Mesenchymal stem cell (in vitro differentiated cells and primary cell): ENCODE results near the gene DMXL1.
"Not testable (repeated sequence)": the region's sequence is repeated elsewhere in the genome, so short reads cannot be mapped to it uniquely, and the experiment has no call there.

Experiments
- DNase-seq: peaks from one replicate; pipeline ENCODE4 v3.0.0-alpha.2; 2013
- H2AFZ ChIP-seq: one replicate; pipeline ENCODE4 v1.6.1; 2013; ENCODE audit warnings: low read depth, mild to moderate bottlenecking, control low read depth, inconsistent platforms, low read length, moderate library complexity
- H2AK5ac ChIP-seq: 2 replicates; pipeline ENCODE4 v1.6.1; 2013; ENCODE audit warnings: low read length, moderate library complexity, mild to moderate bottlenecking, inconsistent platforms; ENCODE audit not compliant: severe bottlenecking
- H2BK120ac ChIP-seq: one replicate; pipeline ENCODE4 v1.6.1; 2013; ENCODE audit warnings: low read depth, mild to moderate bottlenecking, inconsistent platforms, low read length, moderate library complexity
- H2BK12ac ChIP-seq, 2 experiments: one replicate each; pipeline ENCODE4 v1.6.1; 2013; ENCODE audit warnings: inconsistent platforms in 2 of 2, low read length in 2 of 2, mild to moderate bottlenecking in 2 of 2, moderate library complexity in 2 of 2, control low read depth in 1 of 2
- H2BK15ac ChIP-seq: one replicate; pipeline ENCODE4 v1.6.1; 2013; ENCODE audit warnings: mild to moderate bottlenecking, low read depth, inconsistent platforms; ENCODE audit not compliant: poor library complexity, severe bottlenecking
- H2BK5ac ChIP-seq: 2 replicates; pipeline ENCODE4 v1.6.1; 2013; ENCODE audit warnings: low read depth, mild to moderate bottlenecking, low read length, control low read depth, inconsistent platforms; ENCODE audit not compliant: poor library complexity, severe bottlenecking
- H3K14ac ChIP-seq, 2 experiments: one replicate each; pipeline ENCODE4 v1.6.1; 2013; ENCODE audit warnings: inconsistent platforms in 2 of 2, low read length in 2 of 2, control low read depth in 1 of 2, mild to moderate bottlenecking in 1 of 2, moderate library complexity in 1 of 2
- H3K18ac ChIP-seq, 2 experiments: one replicate each; pipeline ENCODE4 v1.6.1; 2013; ENCODE audit warnings: inconsistent platforms in 2 of 2, low read length in 2 of 2, control low read depth in 1 of 2, low read depth in 1 of 2, mild to moderate bottlenecking in 1 of 2
- H3K23ac ChIP-seq, 2 experiments: one replicate each; pipeline ENCODE4 v1.6.1; 2013; ENCODE audit warnings: inconsistent platforms in 2 of 2, low read length in 2 of 2, mild to moderate bottlenecking in 2 of 2, moderate library complexity in 2 of 2, control low read depth in 1 of 2
- H3K27ac ChIP-seq: 2 replicates; pipeline ENCODE4 v1.5.1; 2013; ENCODE audit warnings: mild to moderate bottlenecking, moderate library complexity, low read length, control low read depth, inconsistent platforms; ENCODE audit not compliant: poor library complexity, severe bottlenecking
- H3K27me3 ChIP-seq, 2 experiments: 2 replicates each; pipeline versions ENCODE4 v1.6.1 to v1.7.0; 2013; ENCODE audit warnings: low read length in 2 of 2, mild to moderate bottlenecking in 2 of 2, moderate library complexity in 2 of 2, control low read depth in 1 of 2, inconsistent platforms in 1 of 2; ENCODE audit not compliant: control insufficient read depth in 1 of 2, insufficient read depth in 1 of 2
- H3K36me3 ChIP-seq, 2 experiments: 2 replicates each; pipeline versions ENCODE4 v1.6.1 to v1.7.0; 2013; ENCODE audit warnings: low read length in 2 of 2, control low read depth in 1 of 2, inconsistent platforms in 1 of 2, low read depth in 1 of 2, mild to moderate bottlenecking in 1 of 2; ENCODE audit not compliant: insufficient read depth in 2 of 2, control insufficient read depth in 1 of 2
- H3K4ac ChIP-seq, 2 experiments: one replicate each; pipeline ENCODE4 v1.6.1; 2013; ENCODE audit warnings: inconsistent platforms in 2 of 2, low read length in 2 of 2, mild to moderate bottlenecking in 2 of 2, moderate library complexity in 2 of 2, control low read depth in 1 of 2, low read depth in 1 of 2
- H3K4me1 ChIP-seq: 2 replicates; pipeline ENCODE4 v1.6.1; 2013; ENCODE audit warnings: low read depth, low read length, control low read depth; ENCODE audit not compliant: control insufficient read depth, insufficient read depth
- H3K4me2 ChIP-seq: 2 replicates; pipeline ENCODE4 v1.6.1; 2013; ENCODE audit warnings: low read length, mild to moderate bottlenecking, inconsistent platforms; ENCODE audit not compliant: poor library complexity, severe bottlenecking
- H3K4me3 ChIP-seq, 2 experiments: 2 replicates each; pipeline versions ENCODE4 v1.5.1 to v1.7.0; 2013; ENCODE audit warnings: low read length in 2 of 2, mild to moderate bottlenecking in 2 of 2, control low read depth in 1 of 2, low read depth in 1 of 2; ENCODE audit not compliant: insufficient read depth in 1 of 2
- H3K79me1 ChIP-seq: replicated peaks from 2 replicates; pipeline ENCODE4 v1.6.1; 2013; ENCODE audit warnings: mild to moderate bottlenecking, control low read depth, low read length, inconsistent platforms; ENCODE audit not compliant: poor library complexity, severe bottlenecking
- H3K9ac ChIP-seq: 2 replicates; pipeline ENCODE4 v1.7.0; 2013; ENCODE audit warnings: mild to moderate bottlenecking, low read length, moderate library complexity
- H3K9me3 ChIP-seq: 2 replicates; pipeline ENCODE4 v1.7.0; 2013; ENCODE audit warnings: mild to moderate bottlenecking, low read length; ENCODE audit not compliant: control insufficient read depth
- H4K8ac ChIP-seq: one replicate; pipeline ENCODE4 v1.6.1; 2013; ENCODE audit warnings: inconsistent platforms, mild to moderate bottlenecking, low read length, moderate library complexity
- H4K91ac ChIP-seq: one replicate; pipeline ENCODE4 v1.6.1; 2013; ENCODE audit warnings: mild to moderate bottlenecking, low read length, inconsistent platforms
- WGBS: methylation state at CpG from one replicate; pipeline ENCODE4 v1.1.7; 2013; ENCODE audit warnings: mixed read lengths; 5-methylcytosine and 5-hydroxymethylcytosine counted together

DMXL1 gene

DNA sequence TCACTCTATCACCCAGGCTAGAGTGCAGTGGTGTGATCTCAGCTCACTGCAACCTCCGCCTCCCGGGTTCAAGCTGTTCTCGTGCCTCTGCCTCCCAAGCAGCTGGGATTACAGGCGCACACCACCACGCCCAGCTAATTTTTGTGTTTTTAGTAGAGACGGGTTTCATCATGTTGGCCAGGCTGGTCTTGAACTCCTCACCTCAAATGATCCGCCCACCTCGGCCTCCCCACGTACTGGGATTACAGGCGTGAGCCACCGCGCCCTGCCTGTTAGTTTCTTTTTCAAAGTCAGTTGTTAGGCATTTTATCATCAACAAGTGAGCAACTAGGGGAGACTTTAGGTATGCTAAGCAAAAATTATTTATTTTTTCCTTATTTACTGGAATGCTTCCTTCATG is 4.4 kb downstream of the DMXL1 start:
- H4K91ac ChIP-seq, H3K36me3 ChIP-seq, H3K9me3 ChIP-seq, H2AK5ac ChIP-seq, H2AFZ ChIP-seq, H2BK12ac ChIP-seq, H2BK15ac ChIP-seq, H3K27me3 ChIP-seq, H3K4me1 ChIP-seq, H3K14ac ChIP-seq, H3K9ac ChIP-seq, H2BK120ac ChIP-seq, H4K8ac ChIP-seq, H2BK5ac ChIP-seq, H3K4me2 ChIP-seq, DNase-seq, H3K4me3 ChIP-seq, H3K27ac ChIP-seq, H3K23ac ChIP-seq, H3K4ac ChIP-seq, H3K18ac ChIP-seq: not testable (repeated sequence)
- 96% methylated on average over 12 of the region's 12 CpGs for WGBS
- H3K79me1 ChIP-seq = peaks cover 17% of the 10 kb centered on the region

DNA sequence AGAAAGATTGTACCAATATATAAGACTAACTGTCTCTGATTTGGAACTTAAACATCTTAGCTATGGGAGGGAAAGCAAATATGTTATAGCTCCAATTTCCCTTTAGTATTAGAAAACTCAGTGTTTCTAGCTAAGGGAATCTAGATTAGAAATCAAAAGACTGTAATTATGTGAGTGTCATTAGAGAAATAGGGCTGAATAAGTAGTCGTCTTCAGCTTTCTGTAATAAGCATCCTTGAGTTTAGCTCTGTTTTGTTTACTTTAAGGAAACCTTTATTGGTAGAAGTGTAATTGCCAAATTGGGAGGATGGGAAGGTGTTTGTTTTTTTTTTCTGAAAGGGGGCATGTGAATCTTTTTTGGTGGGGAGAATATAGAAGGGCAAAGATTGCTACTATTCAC is 5.2 kb downstream of the DMXL1 start:
- Histone ChIP-seq H3K4ac (no peak overlapping the region), H3K79me1 (peaks cover 16% of the 10 kb centered on the region), H3K14ac (no peak overlapping the region), H3K27ac (no peak overlapping the region), H3K27me3 (no peaks in the 10 kb centered on the region), H3K36me3 (no peaks in the 10 kb centered on the region), H4K8ac (no peak overlapping the region), H3K23ac (no peak overlapping the region), H3K4me3 (no peak overlapping the region), H2BK12ac (no peak overlapping the region), H2BK15ac (no peak overlapping the region), H3K4me2 (no peak overlapping the region), H4K91ac (no peak overlapping the region), H3K18ac (no peak overlapping the region), H2BK5ac (no peak overlapping the region), H3K4me1 (peaks cover 3% of the 10 kb centered on the region), H2AK5ac (no peak overlapping the region), H2AFZ (no peak overlapping the region), H3K9ac (no peak overlapping the region), H3K9me3 (no peaks in the 10 kb centered on the region), H2BK120ac (no peak overlapping the region)
- no peak for DNase-seq
- WGBS = 86% methylated on average over 1 of the region's 1 CpG

DNA sequence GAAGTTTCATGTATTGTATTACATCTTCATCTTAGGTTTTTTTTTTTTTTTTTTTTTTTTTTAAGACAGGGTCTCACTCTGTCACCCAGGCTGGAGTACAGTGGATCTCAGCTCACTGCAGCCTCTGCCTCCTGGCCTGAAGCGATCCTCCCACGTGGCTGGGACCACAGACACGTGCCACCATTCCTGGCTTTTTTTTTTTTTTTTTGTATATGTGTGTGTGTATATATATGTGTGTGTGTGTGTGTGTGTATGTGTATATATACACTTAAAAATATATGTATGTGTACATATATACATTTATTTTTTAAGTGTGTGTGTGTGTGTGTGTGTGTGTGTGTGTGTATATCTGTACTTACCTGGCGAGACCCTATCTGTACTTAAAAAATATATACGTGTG is 6.6 kb downstream of the DMXL1 start:
- H3K9ac ChIP-seq = no peak overlapping the region

DNA sequence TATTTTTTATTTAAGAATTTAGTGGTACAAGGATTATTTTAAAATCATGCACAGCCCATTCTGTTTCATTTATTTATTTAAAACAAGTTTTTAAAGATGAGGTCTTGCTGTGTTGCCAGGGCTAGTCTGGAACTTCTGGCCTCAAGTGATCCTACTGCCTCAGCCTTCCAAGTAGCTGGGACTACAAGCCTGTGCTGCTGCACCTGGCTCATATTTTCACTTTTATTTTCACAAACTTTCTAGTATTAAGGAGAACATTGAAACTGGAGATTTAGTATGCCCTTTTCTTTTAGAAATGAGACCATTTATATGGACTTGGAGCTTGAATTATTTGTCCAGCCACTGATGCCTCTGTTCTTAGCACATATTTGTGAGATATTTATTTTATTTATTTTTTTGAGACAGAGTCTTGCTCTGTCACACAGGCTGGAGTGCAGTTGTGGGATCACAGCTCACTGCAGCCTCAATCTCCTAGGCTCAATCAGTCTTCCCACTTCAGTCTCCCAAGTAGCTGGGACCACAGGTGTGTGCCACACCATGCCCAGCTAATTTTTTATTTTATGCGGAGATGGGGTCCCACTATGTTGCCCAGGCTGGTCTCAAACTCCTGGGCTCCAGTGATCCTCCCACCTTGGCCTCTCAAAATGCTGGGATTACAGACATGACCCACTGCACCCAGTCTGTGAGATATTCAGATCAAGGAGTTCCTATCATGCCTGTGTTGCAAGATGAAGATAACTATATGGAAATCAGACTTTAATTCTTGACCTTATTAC is 7.4 kb downstream of the DMXL1 start:
- Histone ChIP-seq H2BK120ac (no peak overlapping the region), H4K8ac (no peak overlapping the region), H3K14ac (no peak overlapping the region), H3K18ac (no peak overlapping the region), H3K23ac (no peak overlapping the region), H2AFZ (no peak overlapping the region), H2BK15ac (no peak overlapping the region), H3K79me1 (peaks cover 22% of the 10 kb centered on the region), H3K9me3 (no peaks in the 10 kb centered on the region), H3K27ac (no peak overlapping the region), H2BK12ac (no peak overlapping the region), H2BK5ac (no peak overlapping the region), H2AK5ac (no peak overlapping the region), H3K36me3 (peaks cover 3% of the 10 kb centered on the region in 2 experiments), H3K9ac (no peak overlapping the region), H3K4ac (no peak overlapping the region), H3K4me1 (no peaks in the 10 kb centered on the region), H3K27me3 (no peaks in the 10 kb centered on the region), H3K4me2 (no peak overlapping the region), H4K91ac (no peak overlapping the region), H3K4me3 (no peak overlapping the region)
- WGBS = 100% methylated on average over 1 of the region's 1 CpG
- no peak for DNase-seq

More for the DNA sequence above, 6.6 kb downstream of the DMXL1 start:
- no peaks in the 10 kb centered on the region for H3K27me3 ChIP-seq
- H3K4me2 ChIP-seq = no peak overlapping the region
- H3K9me3 ChIP-seq = no peaks in the 10 kb centered on the region
- H2BK120ac ChIP-seq = no peak overlapping the region
- H2BK5ac ChIP-seq = no peak overlapping the region
- WGBS = 82% methylated on average over 2 of the region's 5 CpGs
- H3K4ac ChIP-seq = no peak overlapping the region
- H3K79me1 ChIP-seq = peaks cover 20% of the 10 kb centered on the region
- no peak overlapping the region for H3K23ac ChIP-seq
- H3K36me3 ChIP-seq = peaks cover 0 to 3% of the 10 kb centered on the region in 2 experiments
- no peak overlapping the region for H4K8ac ChIP-seq
- H3K27ac ChIP-seq = no peak overlapping the region
- no peak overlapping the region for H3K4me3 ChIP-seq
- no peak overlapping the region for H2BK15ac ChIP-seq
- no peak overlapping the region for H2AFZ ChIP-seq
- H3K14ac ChIP-seq = no peak overlapping the region
- H2AK5ac ChIP-seq = no peak overlapping the region
- no peak for DNase-seq
- H3K4me1 ChIP-seq = peaks cover 1% of the 10 kb centered on the region
- H2BK12ac ChIP-seq = no peak overlapping the region
- no peak overlapping the region for H4K91ac ChIP-seq
- H3K18ac ChIP-seq = no peak overlapping the region
